NCI-H460 (cell line): Measurements from ENCODE around the gene C2orf92. TPM values are rescaled to one million over a fixed set of nuclear protein-coding genes. Genes with fewer than 3 reads are reported as not detected.
"Not testable (repeated sequence)": the region's sequence is repeated elsewhere in the genome, so short reads cannot be mapped to it uniquely, and the experiment has no call there.

Source experiments
- DNase-seq: peaks from one replicate; pipeline ENCODE4 v3.0.0-alpha.2; 2016; ENCODE audit warnings: low read depth; ENCODE audit errors: extremely low read depth
- total RNA-seq: library from RNA; depleted of rRNA; stranded (reverse); fragments of >200 nt; shearing (Covaris generic); gene quantifications from 2 replicates; pipeline ENCODE4 v1.2.3, GENCODE V29; 2014

C2orf92 gene
- total RNA-seq, 1 experiment from 2014 or later: 2.1 TPM

- DNase-seq: no peak
Observed at GRCh38 chr2:97688062-97688827, 18.7 kb downstream of the C2orf92 start.

DNA sequence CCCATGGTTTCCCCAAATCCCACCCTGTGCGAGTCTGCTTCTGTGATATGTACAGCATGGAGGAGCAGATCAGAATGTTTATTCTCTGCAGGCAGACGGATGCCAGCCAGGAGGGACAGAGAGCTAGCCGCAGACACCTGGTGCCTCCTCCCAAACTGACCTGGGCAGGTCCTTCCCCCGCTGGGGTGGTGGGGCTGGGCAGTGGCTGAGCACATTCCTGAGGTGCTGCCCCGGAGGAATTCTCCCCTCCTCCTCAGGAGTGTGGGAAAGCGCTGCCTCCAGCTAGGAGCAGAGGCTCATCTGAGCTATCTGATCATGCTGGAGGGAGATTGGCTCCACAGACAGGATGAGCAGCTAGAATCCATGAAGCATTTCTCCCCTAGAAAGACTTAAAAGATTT lies 21.7 kb downstream of the C2orf92 start:
- no peak for DNase-seq

- no peak for DNase-seq
Observed at GRCh38 chr2:97693476-97693875, 24.0 kb downstream of the C2orf92 start.

DNA sequence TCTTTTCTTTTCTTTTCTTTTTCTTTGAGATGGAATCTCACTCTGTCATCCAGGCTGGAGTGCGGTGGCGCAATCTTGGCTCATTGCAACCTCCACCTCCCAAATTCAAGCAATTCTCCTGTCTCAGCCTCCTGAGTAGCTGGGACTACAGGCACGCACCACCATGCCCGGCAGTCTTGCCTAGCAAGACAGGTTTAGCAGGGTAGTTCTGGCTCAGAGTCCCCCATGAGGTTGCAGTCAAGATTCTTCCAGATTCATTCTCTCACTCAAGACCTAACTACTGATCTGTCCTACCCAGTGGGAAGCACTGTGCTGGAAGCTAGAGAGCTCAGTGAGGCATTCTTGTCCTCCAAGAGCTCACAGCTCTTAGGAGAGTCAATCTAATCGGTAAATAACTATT lies 26.2 kb downstream of the C2orf92 start:
- DNase-seq: no peak

GRCh38 chr2:97697252-97698235 lies 28.0 kb downstream of the C2orf92 start:
- peak; percentile 80 for DNase-seq

DNA sequence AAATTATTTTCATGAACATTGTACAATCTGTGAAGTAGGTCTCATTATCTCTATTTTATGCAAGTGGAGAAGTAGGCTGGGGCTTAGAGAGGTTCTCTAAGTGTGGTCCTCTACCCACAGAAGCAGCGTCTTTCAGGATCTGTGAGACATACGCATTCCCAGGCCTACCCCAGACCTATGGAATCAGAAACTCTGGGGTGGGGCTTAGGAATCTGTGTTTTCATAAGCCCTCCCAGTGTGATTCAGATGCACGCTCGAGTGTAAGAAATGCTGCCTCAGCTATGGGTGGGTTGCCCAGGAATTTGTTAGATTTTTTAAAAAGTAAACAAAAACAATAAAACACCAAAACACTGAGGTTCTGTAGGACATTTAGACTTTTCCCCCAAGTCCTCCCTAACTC lies 29.0 kb downstream of the C2orf92 start:
- no peak for DNase-seq

- peak; percentile 58 for DNase-seq
Observed at GRCh38 chr2:97699765-97700444, 30.4 kb downstream of the C2orf92 start.

DNA sequence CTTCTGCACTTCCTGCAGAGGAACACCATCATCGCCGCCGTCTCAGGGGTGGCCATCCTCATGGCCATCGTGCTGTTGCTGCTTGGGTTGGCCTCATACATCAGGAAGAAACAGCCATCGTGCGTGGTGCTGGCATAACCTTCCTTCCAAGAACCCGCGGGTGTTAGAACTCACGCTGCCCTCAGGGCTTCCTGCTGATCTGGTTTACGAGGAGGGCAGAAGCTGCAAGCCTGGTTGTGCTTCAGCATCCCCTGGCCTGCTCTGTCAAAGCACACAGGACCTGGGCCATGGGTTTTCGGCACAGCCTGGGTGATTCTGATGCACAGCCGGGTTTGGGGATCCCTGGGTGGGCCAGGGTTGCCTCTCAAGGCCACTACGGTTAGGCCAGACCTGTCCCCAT lies 31.7 kb downstream of the C2orf92 start:
- DNase-seq: no peak

DNA sequence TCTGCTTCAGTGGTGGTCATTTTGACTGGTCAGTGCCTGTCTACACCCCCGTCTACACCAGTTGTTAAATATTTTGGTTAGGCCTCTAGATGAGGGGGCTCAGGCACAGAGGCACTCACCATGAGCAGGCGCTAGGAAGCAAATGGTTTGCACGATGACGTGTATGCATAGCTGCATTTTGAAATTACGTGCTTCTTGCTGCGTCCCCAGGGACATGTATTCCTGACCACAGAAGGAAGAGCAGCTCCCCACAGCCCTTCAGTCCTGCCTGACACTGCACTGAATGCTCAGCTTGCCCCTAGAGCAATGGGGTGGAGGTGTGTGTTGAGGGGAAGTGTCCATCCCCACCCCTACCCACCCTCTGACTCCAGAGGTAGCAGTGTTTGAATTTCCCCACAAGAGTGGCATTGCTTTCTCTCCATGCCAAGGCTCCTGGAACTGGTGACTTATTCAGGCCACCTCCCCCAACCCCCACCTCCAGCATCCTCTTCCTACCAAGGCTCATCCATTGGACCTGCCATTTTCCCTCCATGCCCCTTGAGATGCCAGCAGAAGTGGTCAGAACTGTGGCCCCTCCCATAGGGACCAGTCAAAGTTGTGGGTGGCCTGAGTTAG lies 32.4 kb downstream of the C2orf92 start:
- no peak for DNase-seq

- no peak for DNase-seq
Observed at GRCh38 chr2:97702731-97703470, 33.4 kb downstream of the C2orf92 start.

DNA sequence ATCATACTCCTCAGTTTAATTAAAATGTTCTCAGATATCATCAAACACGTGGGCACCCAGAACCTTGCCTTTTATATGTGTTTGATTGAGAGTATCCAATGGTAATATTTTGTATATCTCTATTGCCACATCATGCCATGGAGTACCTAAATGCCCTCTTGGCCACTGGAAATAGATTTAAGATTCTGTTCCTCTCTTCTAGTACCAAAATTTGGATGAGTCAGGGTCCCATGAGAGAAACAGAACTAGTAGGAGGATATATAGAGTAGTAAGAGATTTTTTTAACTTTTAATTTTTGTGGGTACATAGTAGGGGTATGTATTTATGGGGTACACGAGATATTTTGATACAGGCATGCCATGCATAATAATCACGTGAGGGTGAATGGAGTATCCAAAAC lies 34.2 kb downstream of the C2orf92 start:
- no peak for DNase-seq

GRCh38 chr2:97704989-97705388 lies 35.5 kb downstream of the C2orf92 start:
- DNase-seq: no peak

DNA sequence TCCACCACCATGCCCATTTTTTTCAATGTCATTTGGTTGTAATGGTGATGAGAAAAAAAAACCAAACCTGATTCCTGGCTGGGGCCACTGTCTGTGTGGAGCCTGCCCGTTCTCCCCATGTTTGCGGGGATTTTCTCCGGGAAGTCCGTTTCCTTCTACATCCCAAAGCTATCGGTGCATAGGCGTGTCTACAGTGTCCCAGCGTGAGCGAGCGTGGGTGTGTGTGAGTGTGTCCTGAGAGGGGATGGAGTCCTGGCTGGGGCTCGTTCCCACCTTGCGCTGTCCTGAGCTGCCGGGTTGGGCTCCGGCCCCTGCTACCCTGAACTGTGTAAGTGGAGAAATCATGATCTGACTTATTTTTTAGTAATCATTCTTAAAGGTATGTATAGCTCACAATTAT lies 36.6 kb downstream of the C2orf92 start:
- DNase-seq: no peak

GRCh38 chr2:97706708-97707345 lies 37.3 kb downstream of the C2orf92 start:
- DNase-seq: no peak

DNA sequence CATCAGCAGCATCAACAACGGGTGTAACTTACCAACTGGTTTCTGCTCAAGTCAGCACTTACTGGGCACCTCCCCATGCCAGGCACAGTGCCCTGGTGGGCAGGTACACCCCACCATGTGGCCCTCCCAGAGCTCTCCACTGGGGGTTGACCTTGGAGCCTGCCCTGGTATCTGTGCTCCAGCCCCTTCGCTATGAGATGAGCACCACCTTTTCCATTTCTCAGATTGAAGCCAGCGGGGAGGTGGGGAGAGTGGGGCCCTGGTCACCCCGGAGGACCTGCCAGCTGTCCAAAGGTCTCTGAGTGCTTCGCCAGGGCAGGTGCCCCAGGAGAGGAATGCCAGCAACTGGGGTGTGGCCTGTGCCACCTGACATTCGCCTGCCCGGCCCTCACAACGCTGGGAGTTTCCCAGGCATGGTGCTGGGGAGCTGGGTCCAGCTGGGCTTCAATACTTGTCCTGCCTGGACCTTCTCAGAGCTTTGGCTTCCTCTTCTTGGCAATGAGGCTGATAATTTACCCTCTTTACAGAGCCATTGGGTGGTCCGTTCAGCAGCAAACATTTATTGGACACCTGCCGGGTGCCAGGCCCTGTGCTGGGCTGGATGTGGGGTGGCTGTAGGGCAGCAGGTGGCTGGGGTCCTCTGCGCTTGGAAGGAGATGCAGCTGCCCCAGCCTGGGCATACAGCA lies 38.0 kb downstream of the C2orf92 start:
- no peak for DNase-seq

- DNase-seq: no peak
Observed at GRCh38 chr2:97708048-97708380, 38.5 kb downstream of the C2orf92 start.

- no peak for DNase-seq
Observed at GRCh38 chr2:97708608-97709007, 39.1 kb downstream of the C2orf92 start.

GRCh38 chr2:97711394-97711711 lies 41.8 kb downstream of the C2orf92 start:
- no peak for DNase-seq

GRCh38 chr2:97712175-97712574 lies 42.7 kb downstream of the C2orf92 start:
- not testable (repeated sequence) for DNase-seq
